Liver (tissue), 9 donors: Measurements from ENCODE around the gene FTO. TPM values are rescaled to one million over a fixed set of nuclear protein-coding genes. Genes with fewer than 3 reads are reported as not detected.

ENCODE experiments used
- DNase-seq: peaks from one replicate; pipeline ENCODE4 v3.0.0-alpha.2; 2017; ENCODE audit warnings: low spot score
- H3K27ac ChIP-seq, 2 donors: one replicate each; pipeline ENCODE4 v1.7.0; 2013; ENCODE audit warnings: inconsistent platforms in 2 of 2, low read length in 2 of 2, control low read depth in 1 of 2, low read depth in 1 of 2, mild to moderate bottlenecking in 1 of 2
- H3K27me3 ChIP-seq, 4 donors: one replicate each; pipeline versions ENCODE4 v1.6.1 to v1.7.0; 2013; ENCODE audit warnings: low read length in 3 of 4, inconsistent platforms in 1 of 4, mild to moderate bottlenecking in 1 of 4, moderate library complexity in 1 of 4; ENCODE audit not compliant: control insufficient read depth in 4 of 4, insufficient read depth in 4 of 4
- H3K36me3 ChIP-seq, 4 donors: one replicate each; pipeline versions ENCODE4 v1.6.1 to v1.7.0; 2013; ENCODE audit warnings: low read length in 3 of 4, mild to moderate bottlenecking in 3 of 4, low read depth in 1 of 4, moderate library complexity in 1 of 4; ENCODE audit not compliant: control insufficient read depth in 4 of 4, insufficient read depth in 3 of 4
- H3K4me1 ChIP-seq, 4 donors: one replicate each; pipeline versions ENCODE4 v1.6.1 to v1.7.0; 2013; ENCODE audit warnings: low read length in 3 of 4, mild to moderate bottlenecking in 3 of 4, moderate library complexity in 1 of 4; ENCODE audit not compliant: control insufficient read depth in 4 of 4, insufficient read depth in 4 of 4
- H3K4me3 ChIP-seq, 3 donors: one replicate each; pipeline versions ENCODE4 v1.6.1 to v1.7.0; 2013; ENCODE audit warnings: low read length in 3 of 3, control low read depth in 1 of 3, low read depth in 1 of 3, mild to moderate bottlenecking in 1 of 3
- H3K9ac ChIP-seq, 2 donors: one replicate each; pipeline ENCODE4 v1.7.0; 2013; ENCODE audit warnings: low read length in 2 of 2, mild to moderate bottlenecking in 2 of 2, moderate library complexity in 2 of 2, control low read depth in 1 of 2, low read depth in 1 of 2
- H3K9me3 ChIP-seq, 4 donors: one replicate each; pipeline versions ENCODE4 v1.6.1 to v1.7.0; 2013; ENCODE audit warnings: low read length in 3 of 4; ENCODE audit not compliant: control insufficient read depth in 4 of 4
- ATF3 ChIP-seq: IDR thresholded peaks from 2 replicates; pipeline ENCODE4 v1.6.1; 2016; ENCODE audit warnings: antibody characterized with exemption
- CTCF ChIP-seq: fragments of 150-350 bp; IDR thresholded peaks from 2 replicates; pipeline ENCODE4 v1.5.1; 2017; ENCODE audit warnings: improper control_type of control experiment, low read depth, low read length; ENCODE audit not compliant: missing input control
- EGR1 ChIP-seq, 2 donors: IDR thresholded peaks; 2 replicates each; pipeline ENCODE4 v1.6.1; 2016 to 2018; ENCODE audit warnings: antibody characterized with exemption in 2 of 2, low read depth in 2 of 2
- FOXA1 ChIP-seq: IDR thresholded peaks from 2 replicates; pipeline ENCODE4 v1.6.1; 2016; ENCODE audit warnings: antibody characterized with exemption
- FOXA2 ChIP-seq: IDR thresholded peaks from 2 replicates; pipeline ENCODE4 v1.6.1; 2016; ENCODE audit warnings: antibody characterized with exemption
- GABPA ChIP-seq, 2 donors: IDR thresholded peaks in 1 of 2; conservative IDR thresholded peaks in 1 of 2; 2 replicates each; pipeline ENCODE4 v1.6.1; 2016; ENCODE audit warnings: antibody characterized with exemption in 2 of 2, mild to moderate bottlenecking in 1 of 2, moderate library complexity in 1 of 2
- HNF4A ChIP-seq, 2 donors: conservative IDR thresholded peaks; 2 replicates each; pipeline ENCODE4 v1.6.1; 2016; ENCODE audit warnings: antibody characterized with exemption in 2 of 2, mild to moderate bottlenecking in 2 of 2
- HNF4G ChIP-seq: IDR thresholded peaks from 2 replicates; pipeline ENCODE4 v1.6.1; 2016; ENCODE audit warnings: antibody characterized with exemption
- JUND ChIP-seq, 2 donors: IDR thresholded peaks; 2 replicates each; pipeline ENCODE4 v1.6.1; 2016; ENCODE audit warnings: antibody characterized with exemption in 2 of 2
- MAX ChIP-seq: IDR thresholded peaks from 2 replicates; pipeline ENCODE4 v1.6.1; 2016; ENCODE audit warnings: antibody characterized with exemption
- NR2F2 ChIP-seq: IDR thresholded peaks from 2 replicates; pipeline ENCODE4 v1.6.1; 2016; ENCODE audit warnings: antibody characterized with exemption
- RAD21 ChIP-seq, 2 donors: IDR thresholded peaks; 2 replicates each; pipeline ENCODE4 v1.6.1; 2016; ENCODE audit warnings: antibody characterized with exemption in 2 of 2, mild to moderate bottlenecking in 2 of 2
- REST ChIP-seq: IDR thresholded peaks from 2 replicates; pipeline ENCODE4 v1.6.1; 2016; ENCODE audit warnings: antibody characterized with exemption, mild to moderate bottlenecking
- RXRA ChIP-seq, 2 donors: IDR thresholded peaks; 2 replicates each; pipeline ENCODE4 v1.6.1; 2017 to 2018; ENCODE audit warnings: antibody characterized with exemption in 2 of 2, mild to moderate bottlenecking in 1 of 2
- SP1 ChIP-seq: IDR thresholded peaks from 2 replicates; pipeline ENCODE4 v1.6.1; 2018; ENCODE audit warnings: antibody characterized with exemption, mild to moderate bottlenecking
- TAF1 ChIP-seq: conservative IDR thresholded peaks from 2 replicates; pipeline ENCODE4 v1.6.1; 2016; ENCODE audit warnings: antibody characterized with exemption, mild to moderate bottlenecking
- YY1 ChIP-seq: IDR thresholded peaks from 2 replicates; pipeline ENCODE4 v1.6.1; 2016; ENCODE audit warnings: antibody characterized with exemption, mild to moderate bottlenecking
- ZBTB33 ChIP-seq: IDR thresholded peaks from 2 replicates; pipeline ENCODE4 v1.6.1; 2016; ENCODE audit warnings: antibody characterized with exemption
- WGBS: extraction: QIAGEN DNeasy Blood & Tissue Kit; methylation state at CpG from one replicate; pipeline ENCODE4 v1.1.7; 2013; 5-methylcytosine and 5-hydroxymethylcytosine counted together
- polyA plus RNA-seq, 2 donors: library from polyadenylated mRNA; stranded (reverse) in 1 of 2; unstranded in 1 of 2; fragments of 200-250 nt in 1 of 2; fragments of >200 nt in 1 of 2; fragmentation: Nextera tagmentation in 1 of 2; extraction: Ambion mirVana in 1 of 2; gene quantifications; one replicate each; pipeline versions ENCODE4 v1.2.1 to v1.2.3, GENCODE V29; 2013 to 2015
- total RNA-seq, 2 donors: library from RNA; depleted of rRNA; stranded (reverse); fragments of >200 nt; gene quantifications; one replicate each; pipeline ENCODE4 v1.2.3, GENCODE V29; 2014
- donor health status: healthy.
- donor health status: healthy.
- donor health status: healthy.
- donor health status: healthy.
- donor health status: healthy.

Gene FTO
- total and polyA plus RNA-seq, 4 donors: 12.0 to 54.2 (median 24.6) TPM

- Histone ChIP-seq H3K9ac (no peak overlapping the region), H3K27me3 (no peaks in the 10 kb centered on the region), H3K27ac (no peak overlapping the region), H3K4me3 (no peak overlapping the region), H3K4me1 (peaks cover 6 to 38% (median 21%) of the 10 kb centered on the region in 4 donors), H3K9me3 (no peaks in the 10 kb centered on the region), H3K36me3 (no peaks in the 10 kb centered on the region)
- TF ChIP-seq NR2F2 (peak; percentile 15), CTCF (no peak)
- 76% methylated on average over 2 of the region's 2 CpGs for WGBS
- no peak for DNase-seq
Measured at GRCh38 chr16:53775106-53775820, 71.3 kb downstream of the FTO start.

- no peak for TF ChIP-seq ZBTB33
- TF ChIP-seq TAF1: no peak
- no peak for TF ChIP-seq YY1
- no peak for TF ChIP-seq CTCF
- peak in 1 of 2 donors; percentile 37 for TF ChIP-seq RAD21 (IDR thresholded peaks at IDR 0.05)
- no peak for TF ChIP-seq REST
- TF ChIP-seq MAX: no peak
- no peak for TF ChIP-seq HNF4G
- peak; percentile 9 to 11 for TF ChIP-seq RXRA (IDR thresholded peaks at IDR 0.05)
- no peak for TF ChIP-seq GABPA (IDR thresholded peaks at IDR 0.05 in 1 of 2, conservative IDR thresholded peaks at IDR 0.05 in 1 of 2)
- no peak for TF ChIP-seq EGR1 (IDR thresholded peaks at IDR 0.05; ENCODE audit: low read depth in 2 of 2)
- no peak for TF ChIP-seq FOXA2
- TF ChIP-seq NR2F2: no peak
- TF ChIP-seq HNF4A (conservative IDR thresholded peaks at IDR 0.05): peak; percentile 13 to 32
- TF ChIP-seq FOXA1: no peak
- no peak for TF ChIP-seq ATF3
- TF ChIP-seq JUND (IDR thresholded peaks at IDR 0.05): peak; percentile 6 to 12
- no peak for TF ChIP-seq SP1
- Histone ChIP-seq H3K36me3 (no peaks in the 10 kb centered on the region), H3K9ac (peak overlapping the region in 1 of 2 donors; percentile 25), H3K27ac (no peak overlapping the region), H3K4me3 (no peak overlapping the region), H3K27me3 (no peaks in the 10 kb centered on the region), H3K4me1 (peaks cover 7 to 39% (median 22%) of the 10 kb centered on the region in 4 donors), H3K9me3 (no peaks in the 10 kb centered on the region)
- no peak for DNase-seq
- 27% methylated on average over 7 of the region's 7 CpGs for WGBS
Measured at GRCh38 chr16:53775821-53776431, 72.0 kb downstream of the FTO start.
